Measurements from ENCODE around the gene VAV1. TPM values are rescaled to one million over a fixed set of nuclear protein-coding genes. Genes with fewer than 3 reads are reported as not detected.
"Not testable (repeated sequence)": the region's sequence is repeated elsewhere in the genome, so short reads cannot be mapped to it uniquely, and the experiment has no call there.

The VAV1 gene
- polyA plus RNA-seq, 1 donor from 2014 or later = not detected

GRCh38 chr19:6761053-6761676, 11.3 kb upstream of the VAV1 start (continued):
- no peak for TF ChIP-seq MXI1 (conservative IDR thresholded peaks at IDR 0.05; ENCODE audit: poor library complexity, severe bottlenecking)
- no peak for TF ChIP-seq POLR2AphosphoS5 (IDR thresholded peaks at IDR 0.05)

GRCh38 chr19:6762253-6762797, 10.2 kb upstream of the VAV1 start:
- H3K4me3 ChIP-seq (ENCODE audit: low read length); H4K20me1 ChIP-seq (ENCODE audit: insufficient read depth); H3F3A ChIP-seq (ENCODE audit: insufficient read depth, low read length, poor library complexity, severe bottlenecking); H3K9me3 ChIP-seq (ENCODE audit: low read length); H3K4me2 ChIP-seq (ENCODE audit: low read length); H2AFZ ChIP-seq (ENCODE audit: low read depth, low read length); H3K27ac ChIP-seq (ENCODE audit: low read length); H3K9me2 ChIP-seq (ENCODE audit: insufficient read depth, low read length); H3K36me3 ChIP-seq (ENCODE audit: insufficient read depth, low read length); H3K9ac ChIP-seq (ENCODE audit: low read length); H3K79me2 ChIP-seq (replicated peaks; ENCODE audit: insufficient read depth, low read length): not testable (repeated sequence)
- H3K27me3 ChIP-seq (ENCODE audit: insufficient read depth, low read depth, low read length) = peaks cover 20% of the 10 kb centered on the region

GRCh38 chr19:6765738-6766356, 6.7 kb upstream of the VAV1 start:
- no peaks in the 10 kb centered on the region for H3F3A ChIP-seq (ENCODE audit: insufficient read depth, low read length, poor library complexity, severe bottlenecking)
- no peak overlapping the region for H2AFZ ChIP-seq (ENCODE audit: low read depth, low read length)
- no peak overlapping the region for H3K4me3 ChIP-seq (ENCODE audit: low read length)
- H3K79me2 ChIP-seq (replicated peaks; ENCODE audit: insufficient read depth, low read length) = no peaks in the 10 kb centered on the region
- no peaks in the 10 kb centered on the region for H3K36me3 ChIP-seq (ENCODE audit: insufficient read depth, low read length)
- no peaks in the 10 kb centered on the region for H3K9me3 ChIP-seq (ENCODE audit: low read length)
- H3K9me2 ChIP-seq (ENCODE audit: insufficient read depth, low read length) = no peaks in the 10 kb centered on the region
- no peaks in the 10 kb centered on the region for H4K20me1 ChIP-seq (ENCODE audit: insufficient read depth)
- no peak for TF ChIP-seq MXI1 (conservative IDR thresholded peaks at IDR 0.05; ENCODE audit: poor library complexity, severe bottlenecking)
- no peak overlapping the region for H3K9ac ChIP-seq (ENCODE audit: low read length)
- no peak overlapping the region for H3K4me2 ChIP-seq (ENCODE audit: low read length)
- H3K27me3 ChIP-seq (ENCODE audit: insufficient read depth, low read depth, low read length) = peaks cover 32% of the 10 kb centered on the region
- H3K27ac ChIP-seq (ENCODE audit: low read length) = no peak overlapping the region

GRCh38 chr19:6766357-6767080, 6.0 kb upstream of the VAV1 start:
- Histone ChIP-seq H3K9ac (ENCODE audit: low read length) (no peak overlapping the region), H3K27me3 (ENCODE audit: insufficient read depth, low read depth, low read length) (peaks cover 32% of the 10 kb centered on the region), H3K36me3 (ENCODE audit: insufficient read depth, low read length) (no peaks in the 10 kb centered on the region), H3K9me3 (ENCODE audit: low read length) (no peaks in the 10 kb centered on the region), H2AFZ (ENCODE audit: low read depth, low read length) (no peak overlapping the region), H4K20me1 (ENCODE audit: insufficient read depth) (no peaks in the 10 kb centered on the region), H3K4me2 (ENCODE audit: low read length) (no peak overlapping the region), H3K79me2 (replicated peaks; ENCODE audit: insufficient read depth, low read length) (no peaks in the 10 kb centered on the region), H3F3A (ENCODE audit: insufficient read depth, low read length, poor library complexity, severe bottlenecking) (no peaks in the 10 kb centered on the region), H3K4me3 (ENCODE audit: low read length) (peak overlapping the region; percentile 63), H3K9me2 (ENCODE audit: insufficient read depth, low read length) (no peaks in the 10 kb centered on the region), H3K27ac (ENCODE audit: low read length) (no peak overlapping the region)
- no peak for TF ChIP-seq POLR2AphosphoS5 (IDR thresholded peaks at IDR 0.05)
- no peak for TF ChIP-seq TAF1 (IDR thresholded peaks at IDR 0.05; ENCODE audit: low read depth)
- no peak for TF ChIP-seq RAD21 (conservative IDR thresholded peaks at IDR 0.05)
- TF ChIP-seq EP300 (conservative IDR thresholded peaks at IDR 0.05; ENCODE audit: poor library complexity, severe bottlenecking) = no peak
- no peak for TF ChIP-seq CTCF (IDR thresholded peaks at IDR 0.05; ENCODE audit: poor library complexity, severe bottlenecking)
- TF ChIP-seq SMC3 (conservative IDR thresholded peaks at IDR 0.05; ENCODE audit: poor library complexity) = no peak
- TF ChIP-seq REST (IDR thresholded peaks at IDR 0.05; ENCODE audit: borderline replicate concordance) = no peak
- no peak for TF ChIP-seq MXI1 (conservative IDR thresholded peaks at IDR 0.05; ENCODE audit: poor library complexity, severe bottlenecking)
- TF ChIP-seq EZH2 (IDR thresholded peaks at IDR 0.05; ENCODE audit: borderline replicate concordance, insufficient read depth, low read length, poor library complexity, severe bottlenecking) = no peak
